ENCODE results near the gene POU3F3.

POU3F3 gene

DNA sequence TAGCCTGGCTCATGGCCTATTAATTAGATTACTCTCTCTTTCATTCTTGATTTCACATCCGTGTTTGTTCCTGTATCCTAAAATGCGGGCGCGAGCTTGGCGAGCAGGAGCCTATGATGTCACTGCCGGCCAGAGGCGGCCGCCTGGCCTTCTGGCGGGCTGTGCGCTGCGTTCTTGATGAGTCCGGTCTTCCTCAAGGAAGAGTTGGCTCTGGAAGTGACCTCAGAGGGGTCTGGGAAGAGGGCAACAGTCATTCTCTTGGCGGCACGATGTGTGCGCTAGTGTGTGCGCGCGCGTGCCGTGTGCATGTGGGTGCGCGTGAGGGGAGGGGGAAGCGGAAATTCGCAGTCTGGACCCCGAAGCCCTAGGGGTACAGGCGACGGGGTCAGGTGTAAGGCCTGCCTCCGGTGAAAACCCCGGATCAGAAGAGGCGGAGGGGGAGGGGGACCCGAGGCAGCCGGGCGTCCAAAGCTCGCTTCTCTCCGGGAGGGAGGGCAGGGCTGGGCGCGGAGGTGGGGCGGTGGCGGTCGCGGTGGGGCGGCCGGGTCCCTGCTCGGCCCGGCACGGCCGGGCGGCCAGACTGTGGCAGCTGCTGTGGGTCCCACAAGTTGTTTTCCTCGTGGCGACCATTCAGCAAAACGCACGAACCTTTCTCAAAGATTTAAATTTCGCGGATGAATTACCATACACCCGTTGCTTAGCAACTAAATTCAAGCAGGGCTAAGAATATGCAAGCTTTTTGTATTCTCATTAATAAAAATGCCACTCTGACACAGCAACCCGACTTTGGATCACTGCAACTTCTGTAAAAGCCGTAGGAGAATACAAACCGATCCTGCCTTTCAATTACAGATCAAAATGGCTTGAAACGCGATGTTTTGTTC, 8.4 kb downstream of the POU3F3 start:
- no peak for DNase-seq

DNA sequence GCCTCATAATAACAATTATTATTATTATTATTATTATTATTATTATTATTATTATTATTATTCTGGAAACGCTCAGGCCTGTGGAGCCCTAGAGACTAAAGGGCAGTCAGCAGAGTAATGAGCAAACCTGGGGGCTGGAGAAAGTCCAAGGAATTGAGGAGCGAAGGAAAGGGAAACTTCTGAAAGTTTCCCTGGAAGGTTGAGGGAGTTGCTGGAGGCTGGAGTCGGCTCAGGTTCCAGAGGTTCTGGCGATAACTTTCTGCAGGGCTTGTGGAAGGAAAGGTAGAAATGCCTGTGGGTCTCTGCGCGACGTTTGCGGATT, 9.2 kb downstream of the POU3F3 start:
- DNase-seq, result no peak

DNA sequence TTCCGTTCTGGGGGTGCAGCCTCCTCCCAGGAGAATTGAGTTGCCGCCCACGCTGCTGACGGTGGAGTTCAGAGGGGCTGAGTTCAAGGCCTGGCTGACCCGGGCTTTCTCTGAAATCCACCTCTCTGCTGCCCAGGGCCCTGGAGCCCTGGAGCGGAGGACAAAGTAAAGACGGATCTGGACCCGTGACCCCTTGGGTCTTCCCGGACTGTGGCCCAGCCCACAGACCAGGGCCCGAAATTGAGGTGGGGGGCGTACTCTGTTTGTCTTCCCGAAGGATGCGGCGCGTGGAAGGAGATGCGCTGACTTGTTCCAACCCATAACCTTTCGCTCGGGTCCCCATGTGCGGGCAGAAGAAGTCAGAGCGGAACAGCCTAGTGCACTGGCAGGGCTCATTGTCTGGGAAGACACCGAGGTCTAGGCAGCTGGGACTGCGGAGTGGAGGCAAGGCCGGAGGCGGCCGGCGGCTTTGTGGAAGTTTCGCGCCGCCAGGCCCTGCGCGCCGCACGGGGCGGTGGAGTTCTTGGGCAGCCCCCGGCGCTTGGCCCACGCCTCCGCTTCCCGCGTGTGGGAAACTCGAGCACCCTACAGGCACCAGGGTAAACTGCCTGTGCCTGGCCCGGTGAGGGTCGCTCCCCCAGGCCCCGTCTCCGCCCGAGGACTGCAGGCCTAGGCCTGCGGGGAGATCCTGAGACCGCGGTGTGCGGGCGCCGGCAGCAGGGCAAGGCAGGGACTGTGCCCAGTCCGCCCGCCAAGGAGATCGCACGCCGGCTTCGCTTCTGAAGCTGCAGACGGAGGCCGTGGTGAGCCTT, 9.8 kb downstream of the POU3F3 start:
- DNase-seq, result no peak

DNA sequence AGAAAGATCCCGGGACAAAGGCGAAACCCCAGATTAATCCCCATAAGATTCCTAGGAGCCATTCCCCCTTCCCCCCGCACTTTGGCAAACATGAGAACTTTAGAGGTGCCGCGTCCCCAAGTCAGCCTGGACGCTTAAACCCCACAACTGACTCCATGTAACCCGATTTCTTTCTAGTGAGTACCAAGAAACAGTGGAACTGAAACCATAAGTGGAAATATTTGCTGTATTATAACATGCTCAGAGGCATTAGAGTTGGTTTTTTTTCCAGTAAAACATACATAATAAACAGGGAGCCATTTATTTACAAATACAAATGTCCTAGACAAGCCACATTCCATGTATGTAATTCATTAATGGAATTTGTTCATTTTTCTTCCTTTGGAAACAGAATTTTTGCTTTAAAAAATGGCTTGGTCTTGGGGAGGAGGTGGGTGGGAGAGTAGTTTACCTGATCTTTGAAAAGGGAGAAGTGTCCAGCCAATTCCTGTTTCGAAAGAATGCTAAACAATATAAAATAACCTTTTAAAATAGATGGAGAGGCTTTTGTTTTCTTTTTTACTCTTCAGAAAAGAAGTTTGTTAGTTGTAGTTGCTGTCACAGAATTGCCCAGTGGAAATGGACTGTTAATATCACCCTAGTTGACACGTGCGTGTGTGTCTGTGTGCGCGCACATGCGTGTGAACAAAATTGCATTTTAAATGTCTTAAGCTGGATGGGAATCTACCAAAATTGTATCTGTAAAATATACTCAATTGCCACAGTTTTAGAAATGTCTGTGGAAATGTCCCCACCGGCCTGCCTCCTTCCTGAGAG, 10.6 kb downstream of the POU3F3 start:
- DNase-seq, result no peak

DNA sequence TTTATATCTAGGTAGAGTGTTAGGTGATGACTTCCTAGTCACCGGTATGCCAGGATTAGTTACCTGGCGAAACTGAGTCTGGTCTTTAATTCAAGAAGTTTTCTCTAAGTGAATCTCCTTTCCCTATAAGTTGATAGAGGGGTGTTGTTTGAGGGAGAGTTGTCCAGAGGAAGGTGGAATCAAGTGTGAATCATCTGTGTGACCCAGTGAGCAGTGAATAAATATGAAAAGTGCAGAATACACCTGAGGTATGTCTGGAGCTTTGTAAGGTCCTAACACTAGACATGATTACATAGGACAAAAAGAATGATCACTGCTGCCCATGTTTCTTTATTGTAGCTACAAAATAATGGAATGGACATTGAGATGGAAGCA, 11.2 kb downstream of the POU3F3 start:
- DNase-seq, result no peak

DNA sequence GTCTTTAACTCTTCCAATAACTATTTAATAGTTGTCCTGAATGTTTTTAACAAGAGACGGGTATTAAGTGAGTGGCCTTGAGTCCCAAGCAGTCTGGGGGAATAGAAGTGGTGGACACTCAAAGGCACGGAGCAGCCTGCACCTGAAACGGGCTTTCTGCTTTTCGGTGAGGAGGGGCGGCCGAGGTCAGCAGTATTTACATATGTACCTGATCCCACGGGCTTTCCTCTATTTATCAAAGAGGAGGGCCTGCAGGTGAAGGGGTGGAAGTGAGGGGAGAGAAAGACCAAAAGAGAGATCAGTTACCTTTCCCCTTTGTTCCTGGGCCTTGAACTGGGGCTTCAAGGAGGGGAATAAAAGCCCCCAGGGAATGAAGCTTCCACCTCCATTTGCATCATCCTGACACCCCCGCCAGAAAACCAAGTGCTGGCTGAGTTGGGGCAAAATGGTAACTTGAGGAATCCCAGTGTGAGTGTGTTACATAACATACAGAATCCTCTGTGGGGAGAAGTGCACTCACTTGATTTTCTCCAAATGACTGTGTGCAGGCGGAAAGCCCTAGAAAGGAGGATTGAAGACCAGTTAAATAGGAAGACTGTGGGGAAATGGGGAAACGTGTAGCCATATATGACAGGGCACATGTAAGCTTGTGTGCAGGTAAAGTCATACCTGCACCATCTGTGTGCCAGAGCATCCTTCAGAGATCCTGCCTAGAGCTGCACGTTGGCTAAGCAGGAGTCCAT, 12.4 kb downstream of the POU3F3 start:
- no peak for DNase-seq

DNA sequence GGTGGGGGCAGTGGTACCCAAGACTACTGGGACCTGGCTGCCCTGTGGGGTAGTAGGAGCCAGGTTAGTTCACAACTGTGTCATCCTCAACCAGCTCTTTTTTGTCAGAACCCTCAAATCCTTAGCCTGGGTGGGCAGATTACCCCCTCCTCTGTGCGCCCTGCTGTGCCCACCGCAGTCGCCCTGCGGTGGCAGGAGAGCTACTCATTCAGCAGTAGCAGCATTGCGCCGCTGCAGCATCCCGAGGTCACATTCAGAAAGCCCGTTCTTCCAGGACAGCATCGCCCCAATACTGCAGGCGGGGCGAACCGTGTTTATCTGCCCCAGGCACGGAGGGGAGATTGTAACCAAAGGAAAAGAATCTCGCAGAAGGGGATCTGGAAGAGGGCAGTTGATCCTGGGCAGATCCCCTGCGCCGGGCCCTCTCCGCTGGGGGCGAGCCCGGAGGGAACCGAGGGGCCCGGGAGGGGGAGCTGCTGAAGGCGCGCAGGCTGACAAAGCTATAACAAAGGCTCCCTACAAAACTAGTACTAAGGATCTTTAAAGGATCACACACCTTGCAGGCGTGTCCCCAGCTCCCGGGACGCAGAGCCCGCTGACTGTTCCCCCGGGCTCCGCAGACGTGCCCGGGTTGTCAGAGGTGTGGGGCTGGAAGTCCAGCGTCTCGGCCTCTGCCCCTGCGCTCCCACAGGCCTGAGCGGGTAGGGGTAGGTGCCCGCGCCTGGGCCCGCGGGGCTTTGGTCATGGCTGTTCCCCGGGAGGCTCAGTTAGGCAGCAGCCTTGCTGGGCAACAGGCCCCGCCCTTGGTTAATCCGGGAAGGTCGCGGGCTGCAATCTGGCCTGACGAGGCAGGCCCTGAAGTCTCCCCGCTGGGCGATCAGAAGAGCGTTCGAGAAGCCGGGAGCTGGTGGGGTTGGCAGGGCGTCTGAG, 13.2 kb downstream of the POU3F3 start:
- no peak for DNase-seq

DNA sequence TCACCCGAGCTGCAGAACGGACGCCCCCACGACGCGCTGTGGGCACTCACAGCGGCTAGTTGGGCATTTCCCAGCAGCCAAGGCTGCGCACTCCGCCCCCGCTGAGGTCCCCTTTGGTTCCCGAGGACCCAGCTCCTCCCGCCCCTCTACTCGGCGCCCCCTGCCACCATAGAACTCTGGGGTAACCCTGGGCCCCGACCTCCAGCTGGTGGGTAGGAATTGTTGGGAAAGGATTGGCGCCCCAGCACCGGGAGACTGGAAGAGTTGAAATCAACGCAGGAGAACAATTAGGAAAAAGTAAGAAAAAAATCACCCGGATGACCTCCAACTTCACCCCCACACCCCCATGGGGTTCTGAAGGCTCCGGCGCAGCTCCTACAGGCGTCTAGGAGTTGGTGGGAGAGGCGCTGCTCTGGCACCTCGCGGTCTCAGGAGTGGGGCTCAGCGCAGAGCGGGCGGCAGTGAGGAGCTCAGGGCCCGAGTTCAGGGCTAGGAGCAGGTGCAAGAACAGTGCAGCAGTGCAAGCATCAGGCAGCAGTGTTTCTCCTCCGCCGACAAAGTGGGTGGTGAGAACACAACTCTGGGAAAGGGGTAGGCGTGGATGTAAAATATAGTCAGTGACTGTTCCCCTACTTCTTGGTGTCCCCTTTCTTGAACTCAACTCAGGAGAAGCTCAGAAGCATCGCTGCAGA, 14.0 kb downstream of the POU3F3 start:
- no peak for DNase-seq

DNA sequence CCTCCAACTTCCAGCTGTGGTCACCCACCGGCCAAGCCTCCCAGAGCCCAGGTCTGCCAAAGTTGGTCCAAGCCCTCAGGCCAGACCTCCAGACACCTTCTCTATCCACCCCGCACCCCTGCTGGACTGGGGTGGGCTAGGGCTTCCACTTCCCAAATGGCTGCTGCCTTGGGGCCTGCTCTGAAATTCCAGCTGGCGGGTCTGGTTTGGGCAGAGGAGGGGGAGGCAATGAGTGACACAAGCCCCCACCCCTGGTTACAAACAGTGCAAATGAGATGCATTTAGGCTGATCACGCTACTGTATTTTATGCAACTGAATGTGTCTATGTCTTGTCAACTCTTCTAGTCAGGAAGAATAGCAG, 14.6 kb downstream of the POU3F3 start:
- DNase-seq, result no peak

DNA sequence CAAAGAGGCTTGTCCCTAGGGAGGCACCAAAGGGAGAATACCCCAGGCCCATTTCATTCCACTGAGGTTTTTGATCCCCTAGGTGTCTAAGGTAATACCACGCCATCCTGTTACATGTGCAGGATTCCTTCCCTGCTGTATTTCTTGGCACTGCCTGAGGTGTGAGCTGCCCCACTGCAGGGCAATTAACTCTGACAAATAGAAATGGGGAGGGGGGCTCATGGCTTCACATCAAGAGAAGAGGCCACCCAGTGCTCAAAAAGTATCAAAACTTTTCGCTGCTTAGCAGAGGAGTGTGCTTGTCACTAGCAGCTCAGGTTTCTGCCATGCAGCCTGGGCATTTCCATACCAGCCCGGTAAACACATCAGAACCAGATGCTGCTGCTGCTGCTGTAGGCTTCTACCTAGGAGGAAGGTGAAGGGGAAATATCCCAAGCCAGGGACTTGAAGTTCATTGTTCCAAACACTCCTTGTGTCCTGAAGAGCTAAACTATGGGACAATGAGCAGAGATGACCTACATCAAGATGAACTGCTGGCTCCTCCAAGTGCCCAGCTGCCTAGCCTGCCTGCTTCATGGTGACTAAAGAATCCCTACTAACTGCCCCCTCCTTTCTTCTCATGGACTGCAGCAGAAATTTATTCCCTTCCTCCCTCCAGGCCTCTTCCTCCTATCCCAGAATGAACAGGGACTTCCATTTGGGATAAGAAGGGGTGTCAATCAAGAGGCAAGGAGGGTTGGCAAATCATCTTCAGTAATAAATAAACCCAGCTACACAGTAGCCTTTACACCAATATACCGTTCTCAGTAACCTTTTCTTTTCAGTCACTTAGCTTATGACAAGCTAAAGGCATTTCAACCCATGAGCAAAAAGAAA, 16.4 kb downstream of the POU3F3 start:
- no peak for DNase-seq

DNA sequence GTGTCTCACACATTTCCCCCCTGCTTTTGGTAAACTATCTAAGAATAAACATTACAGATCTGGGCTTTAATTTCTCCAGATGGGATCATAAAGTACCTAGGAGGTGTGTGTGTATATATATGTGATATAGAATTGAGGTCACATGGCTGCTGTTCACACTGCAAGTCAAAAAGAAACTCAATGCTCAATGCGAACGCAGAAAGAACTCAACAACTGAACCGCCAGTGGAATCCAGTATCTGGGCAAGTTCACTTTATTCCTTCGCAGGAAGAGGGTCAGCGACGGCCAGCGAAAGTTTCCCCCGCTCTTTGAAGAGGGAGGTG, 17.7 kb downstream of the POU3F3 start:
- DNase-seq, result no peak

DNA sequence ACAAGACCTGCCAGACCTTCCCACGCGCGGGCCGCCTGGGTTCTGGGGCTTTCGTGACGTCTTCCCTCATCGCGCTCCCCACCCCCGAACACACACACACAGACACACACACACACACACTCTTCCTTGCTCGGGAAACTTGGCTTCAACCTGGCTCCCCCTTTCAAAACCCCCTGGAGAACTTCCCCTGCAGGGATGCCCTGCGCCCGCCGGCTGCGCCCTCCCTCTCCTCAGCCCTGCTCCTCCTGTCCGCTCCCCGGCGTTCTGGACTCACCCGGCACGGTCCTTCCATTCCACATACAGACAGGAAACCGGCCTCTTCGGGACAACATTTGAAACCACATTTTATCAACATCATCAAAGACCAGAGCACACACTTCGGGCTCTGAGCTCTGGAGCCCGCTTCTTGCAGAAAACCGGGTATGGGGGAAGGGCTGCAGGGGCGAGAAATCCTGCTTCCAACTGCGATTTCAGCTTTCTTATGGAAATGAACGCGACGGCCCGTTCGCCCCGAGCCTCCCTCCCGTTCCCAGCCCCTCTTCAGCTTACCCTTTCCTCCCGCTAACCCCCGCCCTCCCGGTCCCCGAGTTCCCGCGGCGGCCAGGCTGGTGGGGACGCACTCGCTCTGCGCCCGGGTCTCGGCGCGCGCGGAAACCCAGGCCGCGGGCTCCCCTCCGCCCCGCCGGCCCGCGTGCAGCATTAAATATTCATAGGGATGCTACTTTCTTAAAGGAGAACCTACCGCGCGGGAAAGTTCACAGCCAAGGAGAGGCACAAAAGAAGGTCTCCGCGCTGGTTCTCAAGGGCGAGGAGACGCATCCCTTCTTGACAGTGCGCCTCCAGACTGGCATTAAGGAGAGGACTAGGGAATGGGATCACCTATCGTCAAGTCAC, 18.3 kb downstream of the POU3F3 start:
- no peak for DNase-seq

DNA sequence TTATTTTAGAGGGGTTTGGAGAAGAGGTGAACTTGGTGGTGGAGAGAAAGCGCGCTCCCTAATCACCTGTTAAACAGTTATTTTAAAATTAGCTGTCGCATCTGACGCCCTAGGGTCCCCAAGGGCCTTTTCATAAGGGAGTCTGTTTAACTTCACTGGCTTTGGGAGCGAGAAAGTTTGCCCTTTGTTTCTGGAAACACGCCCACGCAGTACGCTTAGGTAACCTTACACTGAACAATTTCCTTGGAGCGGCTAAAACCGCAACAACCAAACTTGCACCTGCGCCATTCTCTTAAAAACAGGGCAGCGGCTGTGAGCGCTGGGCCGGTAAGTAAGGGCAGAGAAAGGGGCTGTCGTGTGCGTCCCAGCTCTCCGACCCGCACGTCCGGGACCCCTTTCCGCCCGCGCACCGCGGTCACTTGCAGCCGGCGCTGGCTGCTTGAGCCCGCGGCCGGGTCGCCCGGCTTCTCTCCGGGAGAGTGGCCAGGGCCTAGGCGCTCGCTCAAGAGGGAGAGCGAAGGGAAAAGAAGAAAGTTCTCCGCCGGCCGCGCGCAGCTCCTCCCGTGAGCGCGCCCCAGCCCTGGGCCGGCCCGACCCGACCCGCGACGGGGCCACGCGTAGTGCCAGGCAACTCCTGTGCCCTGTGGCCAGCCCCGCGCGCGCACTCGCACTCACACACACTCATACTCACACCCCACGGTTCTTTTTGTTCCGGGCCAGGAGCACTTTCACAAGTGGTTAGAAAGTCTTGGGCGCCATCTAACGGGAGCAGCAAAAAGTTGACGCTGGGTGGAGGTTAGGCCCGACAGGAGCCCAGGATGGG, 19.2 kb downstream of the POU3F3 start:
- peak; percentile 54 for DNase-seq

DNA sequence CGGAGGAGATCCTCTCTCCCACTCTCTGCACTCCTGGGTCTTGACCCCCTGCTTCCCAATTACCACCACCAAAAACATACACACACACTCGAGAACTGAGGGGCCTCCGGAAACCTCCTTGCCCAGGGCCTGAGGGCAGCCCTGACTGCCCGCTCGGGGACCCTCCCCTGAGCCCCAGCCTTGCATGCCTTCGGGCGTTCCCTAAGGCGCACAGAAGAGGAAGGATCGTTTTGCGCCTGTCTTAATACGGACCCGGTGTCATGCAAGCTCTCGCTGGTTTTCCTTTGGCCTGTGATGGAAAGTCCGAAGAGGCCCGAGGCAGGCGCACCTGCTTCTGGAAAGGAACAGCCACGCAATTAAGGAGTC, 19.8 kb downstream of the POU3F3 start:
- no peak for DNase-seq

DNA sequence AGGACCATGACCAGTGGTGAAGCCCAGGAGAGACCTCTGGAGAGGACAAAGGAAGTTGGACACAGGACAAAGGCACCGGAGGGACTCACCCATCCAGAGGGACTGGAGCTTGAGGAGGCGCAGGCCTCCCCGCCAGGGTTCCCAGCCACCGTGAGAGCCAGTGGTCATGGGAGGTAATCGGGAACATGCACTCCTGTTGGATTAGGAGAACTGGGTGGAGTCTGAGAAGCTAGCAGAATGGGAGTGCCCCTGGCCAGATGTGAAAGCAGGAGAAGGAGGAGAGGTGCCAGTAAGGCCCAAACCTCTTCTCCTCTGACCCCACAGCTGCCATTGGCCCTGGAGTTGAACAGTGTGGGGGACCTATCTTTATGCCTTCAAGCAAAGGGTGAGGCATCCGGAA, 20.3 kb downstream of the POU3F3 start:
- no peak for DNase-seq

DNA sequence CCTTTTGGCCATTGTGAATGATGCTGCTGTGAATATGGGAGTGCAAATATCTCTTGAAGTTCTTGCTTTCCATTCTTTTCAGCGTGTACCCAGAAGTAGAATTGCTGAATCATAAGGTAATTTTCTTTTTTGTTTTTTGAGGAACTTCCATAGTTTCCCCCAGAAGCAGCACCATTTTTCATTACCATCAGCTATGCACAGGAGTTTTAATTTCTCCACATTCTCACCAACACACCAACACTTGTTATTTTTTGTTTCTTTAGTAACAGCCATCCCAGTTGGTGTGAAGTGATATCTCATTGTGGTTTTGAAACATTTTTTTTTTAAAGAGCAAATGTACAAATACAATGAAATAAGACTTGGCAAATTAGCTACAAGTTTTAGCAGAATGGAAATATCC, 21.3 kb downstream of the POU3F3 start:
- no peak for DNase-seq

DNA sequence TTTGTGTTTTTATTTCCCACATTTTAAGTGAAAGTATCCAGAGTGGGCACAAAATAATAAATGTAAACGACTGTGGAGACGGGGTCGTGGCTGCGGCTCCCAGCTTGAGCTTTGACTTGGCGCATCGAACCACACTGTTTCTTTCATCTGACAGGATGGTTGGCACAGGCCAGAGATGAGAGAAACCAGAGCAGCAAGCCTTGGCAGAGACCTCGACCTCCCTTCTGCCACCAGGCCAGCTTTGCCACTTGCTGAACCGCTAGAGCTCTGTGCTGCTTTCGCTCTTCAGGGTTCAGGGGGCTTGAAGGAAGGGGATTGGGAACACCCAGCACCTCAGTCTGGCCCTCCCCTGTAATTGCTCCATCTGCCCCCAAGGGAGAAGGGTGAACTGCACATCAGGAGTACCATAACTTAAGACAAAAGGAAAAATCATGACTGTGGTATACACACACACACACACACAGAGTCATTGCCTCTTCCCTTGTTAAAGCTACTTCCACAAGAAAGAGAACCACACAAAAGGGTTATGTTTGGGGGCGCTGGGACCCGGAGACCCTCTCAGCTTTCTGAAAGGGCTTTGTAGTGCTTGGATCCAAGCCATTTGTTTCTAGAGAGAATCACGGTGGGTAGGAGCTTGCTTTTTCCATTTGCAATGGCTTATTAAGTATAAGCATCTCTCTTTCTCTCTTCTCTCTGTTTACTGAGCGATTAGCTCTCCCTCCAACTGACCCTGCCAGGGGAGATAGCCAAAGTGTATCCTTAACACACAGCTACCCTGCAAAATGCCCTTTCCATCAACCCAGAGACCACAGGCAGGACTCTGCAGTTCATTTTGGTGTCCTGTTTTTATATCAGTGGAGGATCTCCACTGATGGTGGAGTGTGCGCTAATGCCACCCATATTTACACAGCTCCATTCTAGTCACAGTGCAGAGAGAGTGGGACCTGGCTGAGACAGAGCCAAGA, 23.0 kb downstream of the POU3F3 start:
- no peak for DNase-seq
